IMR-90 (cell line): ENCODE measurements around the gene MORF4L2. TPM values are rescaled to one million over a fixed set of nuclear protein-coding genes. Genes with fewer than 3 reads are reported as not detected.

Experiments used
- ATAC-seq: fragments of 200-7000 bp; cut with Tn5 transposase; 2 replicates; pipeline ENCODE4 v1.9.1; 2020; ENCODE audit warnings: low read depth, mild to moderate bottlenecking, moderate library complexity
- BruUV-seq: library from RNA; stranded (reverse); fragments of 400-500 nt; replicated peaks from 2 replicates; lab custom pipeline; 2021; lab: Mats Ljungman, UMichigan
- CTCF ChIA-PET: fragments of 300-600 bp; formaldehyde crosslinking; extraction: SDS; loops from one replicate; lab custom pipeline; 2021; ENCODE audit warnings: antibody characterized with exemption; lab: Yijun Ruan, JAX
- POLR2A ChIA-PET: fragments of 300-600 bp; sonication (Branson Sonifier 250); formaldehyde crosslinking; loops from one replicate; lab custom pipeline; 2022; ENCODE audit warnings: antibody characterized with exemption; ENCODE audit not compliant: unreplicated experiment; lab: Charles Lee
- DNase-seq: peaks from one replicate; pipeline ENCODE4 v3.0.0; 2013
- H2AFZ ChIP-seq: replicated peaks from 2 replicates; pipeline ENCODE3; 2013; ENCODE audit warnings: low read length, mild to moderate bottlenecking; ENCODE audit not compliant: poor library complexity
- H2AK5ac ChIP-seq: 2 replicates; pipeline ENCODE4 v1.6.1; 2013; ENCODE audit warnings: low read depth, low read length, inconsistent platforms
- H2AK9ac ChIP-seq: replicated peaks from 2 replicates; pipeline ENCODE3; 2013; ENCODE audit warnings: mild to moderate bottlenecking, low read depth, low read length, moderate library complexity; ENCODE audit not compliant: poor library complexity
- H2BK120ac ChIP-seq: 2 replicates; pipeline ENCODE4 v1.6.1; 2013; ENCODE audit warnings: low read depth, low read length, inconsistent platforms
- H2BK15ac ChIP-seq: 3 replicates; pipeline ENCODE4 v1.6.1; 2013; ENCODE audit warnings: low read depth, low read length, inconsistent platforms
- H2BK20ac ChIP-seq: 2 replicates; pipeline ENCODE4 v1.6.1; 2013; ENCODE audit warnings: low read depth, mild to moderate bottlenecking, inconsistent platforms, low read length, moderate library complexity
- H2BK5ac ChIP-seq: 2 replicates; pipeline ENCODE4 v1.6.1; 2013; ENCODE audit warnings: mild to moderate bottlenecking, low read depth, low read length, inconsistent platforms; ENCODE audit not compliant: poor library complexity, severe bottlenecking
- H3K14ac ChIP-seq: replicated peaks from 2 replicates; pipeline ENCODE4 v1.6.1; 2013; ENCODE audit warnings: low read depth, low read length, inconsistent platforms
- H3K18ac ChIP-seq: 2 replicates; pipeline ENCODE4 v1.6.1; 2013; ENCODE audit warnings: low read depth, low read length, control low read depth
- H3K23ac ChIP-seq: 2 replicates; pipeline ENCODE4 v1.6.1; 2013; ENCODE audit warnings: low read depth, low read length, inconsistent platforms
- H3K27ac ChIP-seq: 2 replicates; pipeline ENCODE4 v1.5.1; 2013; ENCODE audit warnings: mild to moderate bottlenecking, control low read depth, low read length; ENCODE audit not compliant: insufficient read depth
- H3K27me3 ChIP-seq: 2 replicates; pipeline ENCODE4 v1.6.1; 2013; ENCODE audit warnings: low read length; ENCODE audit not compliant: control insufficient read depth, insufficient read depth
- H3K36me3 ChIP-seq: 2 replicates; pipeline ENCODE4 v1.6.1; 2013; ENCODE audit warnings: low read length, mixed read lengths; ENCODE audit not compliant: control insufficient read depth, insufficient read depth
- H3K4ac ChIP-seq: 2 replicates; pipeline ENCODE4 v1.6.1; 2013; ENCODE audit warnings: low read depth, low read length, inconsistent platforms
- H3K4me1 ChIP-seq: 2 replicates; pipeline ENCODE4 v1.6.1; 2013; ENCODE audit warnings: low read length, mixed read lengths; ENCODE audit not compliant: control insufficient read depth, insufficient read depth
- H3K4me2 ChIP-seq: 2 replicates; pipeline ENCODE4 v1.6.1; 2013; ENCODE audit warnings: low read depth, mild to moderate bottlenecking, control low read depth, low read length, moderate library complexity
- H3K4me3 ChIP-seq: 2 replicates; pipeline ENCODE4 v1.5.1; 2013; ENCODE audit warnings: low read depth, mild to moderate bottlenecking, control low read depth, low read length, moderate library complexity; ENCODE audit not compliant: insufficient read depth
- H3K56ac ChIP-seq: 2 replicates; pipeline ENCODE4 v1.6.1; 2013; ENCODE audit warnings: low read length, inconsistent platforms; ENCODE audit not compliant: insufficient read depth; ENCODE audit errors: extremely low read depth
- H3K79me1 ChIP-seq, 2 experiments: 2 replicates each; pipeline ENCODE4 v1.6.1; 2013; ENCODE audit warnings: low read length in 2 of 2, inconsistent platforms in 1 of 2, low read depth in 1 of 2
- H3K9ac ChIP-seq: 2 replicates; pipeline ENCODE4 v1.6.1; 2013; ENCODE audit warnings: low read depth, low read length, control low read depth
- H3K9me1 ChIP-seq: 2 replicates; pipeline ENCODE4 v1.6.1; 2013; ENCODE audit warnings: low read length, inconsistent platforms; ENCODE audit not compliant: insufficient read depth
- H3K9me3 ChIP-seq: 2 replicates; pipeline ENCODE4 v1.6.1; 2013; ENCODE audit warnings: low read length; ENCODE audit not compliant: control insufficient read depth, insufficient read depth
- H4K20me1 ChIP-seq: 2 replicates; pipeline ENCODE4 v1.6.1; 2013; ENCODE audit warnings: low read length, inconsistent platforms; ENCODE audit not compliant: insufficient read depth
- H4K5ac ChIP-seq: 2 replicates; pipeline ENCODE4 v1.6.1; 2013; ENCODE audit warnings: mild to moderate bottlenecking, low read depth, low read length, control low read depth
- H4K8ac ChIP-seq, 2 experiments: 2 replicates each; pipeline ENCODE4 v1.6.1; 2013; ENCODE audit warnings: low read depth in 2 of 2, low read length in 2 of 2, control low read depth in 1 of 2, inconsistent platforms in 1 of 2
- H4K91ac ChIP-seq: 2 replicates; pipeline ENCODE4 v1.6.1; 2013; ENCODE audit warnings: low read depth, low read length, inconsistent platforms; ENCODE audit not compliant: insufficient read depth
- CEBPB ChIP-seq: IDR thresholded peaks from 2 replicates; pipeline ENCODE4 v1.6.1; 2012; ENCODE audit warnings: low read depth, low read length, improper control_type of control experiment
- ELK1 ChIP-seq: fragments of 150-350 bp; IDR thresholded peaks from 2 replicates; pipeline ENCODE4 v1.6.1; 2016; ENCODE audit warnings: low read depth, mild to moderate bottlenecking, low read length, moderate library complexity, borderline replicate concordance
- MAFK ChIP-seq: IDR thresholded peaks from 2 replicates; pipeline ENCODE4 v1.6.1; 2012; ENCODE audit warnings: low read depth, low read length, improper control_type of control experiment
- MAZ ChIP-seq: IDR thresholded peaks from 2 replicates; pipeline ENCODE4 v1.6.1; 2012; ENCODE audit warnings: low read depth, mild to moderate bottlenecking, low read length, improper control_type of control experiment, moderate library complexity, borderline replicate concordance
- RAD21 ChIP-seq: IDR thresholded peaks from 2 replicates; pipeline ENCODE4 v1.6.1; 2012; ENCODE audit warnings: low read length, improper control_type of control experiment
- SMC3 ChIP-seq: fragments of 150-350 bp; IDR thresholded peaks from 2 replicates; pipeline ENCODE4 v1.6.1; 2016; ENCODE audit warnings: low read depth, mild to moderate bottlenecking, antibody characterized with exemption, low read length, moderate library complexity
- WGBS, 2 experiments: methylation state at CpG; one replicate each; pipeline versions ENCODE4 v1.1.5 to v1.1.7; 2013; ENCODE audit warnings: missing lambda C conversion rate in 2 of 2; ENCODE audit not compliant: insufficient read length in 1 of 2; ENCODE audit errors: extremely low coverage in 2 of 2; 5-methylcytosine and 5-hydroxymethylcytosine counted together
- dilution Hi-C: fragments of 300-500 bp; cut with HindIII; formaldehyde crosslinking; loops from one replicate; pipeline ENCODE4 v1.14.3; 2018; ENCODE audit warnings: low sequenced_read_pairs; ENCODE audit not compliant: unreplicated experiment
- in situ Hi-C: fragments of 300-500 bp; cut with MboI; formaldehyde crosslinking; loops from 3 replicates; pipeline ENCODE4 v1.14.3; 2019; ENCODE audit warnings: low sequenced_read_pairs, inconsistent platforms, mixed read lengths
- intact Hi-C: fragments of 100-400 bp; cut with micrococcal nuclease; formaldehyde crosslinking; loops from 2 replicates; pipeline ENCODE4 v1.10.0; 2022
- polyA plus RNA-seq, 3 experiments: library from polyadenylated mRNA; depleted of rRNA; stranded (reverse); fragments of >200 nt; gene quantifications; 2 replicates each; pipeline ENCODE4 v1.2.3, GENCODE V29; 2012; ENCODE audit warnings: low replicate concordance in 1 of 3
- total RNA-seq: library from RNA; depleted of rRNA; stranded (reverse); fragments of >200 nt; gene quantifications from 2 replicates; pipeline ENCODE4 v1.2.3, GENCODE V29; 2012

MORF4L2 gene
- total and polyA plus RNA-seq, 2 of the 4 experiments (the other 2 are of a cell fraction): 795 to 1,218 TPM

GRCh38 chrX:103733017-103733416 lies 46.5 kb upstream of the MORF4L2 start:
- no peak overlapping the region for H4K5ac ChIP-seq
- H2AK5ac ChIP-seq: no peak overlapping the region
- H3K27me3 ChIP-seq: peaks cover 9% of the 10 kb centered on the region; the same call in 1 of the 2 replicates
- BruUV-seq: no TSS peak
- H2BK20ac ChIP-seq: no peak overlapping the region
- no peaks in the 10 kb centered on the region for H3K79me1 ChIP-seq
- H3K4me3 ChIP-seq: no peak overlapping the region
- H3K4me1 ChIP-seq: peaks cover 8% of the 10 kb centered on the region
- no peak overlapping the region for H3K4ac ChIP-seq
- POLR2A ChIA-PET: no interaction called here
- H2BK15ac ChIP-seq: no peak overlapping the region
- H2AFZ ChIP-seq: no peak overlapping the region
- H3K18ac ChIP-seq: no peak overlapping the region
- in situ Hi-C loops: no loop called here
- H3K9ac ChIP-seq: no peak overlapping the region
- no peak overlapping the region for H3K56ac ChIP-seq
- H3K27ac ChIP-seq: no peak overlapping the region
- DNase-seq (no peak), ATAC-seq (no peak)
- CTCF ChIA-PET: no interaction called here
- H2BK120ac ChIP-seq: no peak overlapping the region
- H3K9me3 ChIP-seq: no peaks in the 10 kb centered on the region; the same call in 1 of the 2 replicates
- no peak overlapping the region for H2AK9ac ChIP-seq
- TF ChIP-seq ELK1 (no peak), SMC3 (no peak), CEBPB (no peak), RAD21 (no peak), MAFK (no peak), MAZ (no peak)
- no peak overlapping the region for H3K23ac ChIP-seq
- intact Hi-C loops: no loop called here
- H4K91ac ChIP-seq: no peak overlapping the region
- no peaks in the 10 kb centered on the region for H3K36me3 ChIP-seq
- H3K14ac ChIP-seq: no peak overlapping the region
- H3K4me2 ChIP-seq: no peak overlapping the region
- no CpG with 5 or more reads among the region's 1 CpG for WGBS, 2 experiments
- H4K8ac ChIP-seq: no peak overlapping the region
- no peaks in the 10 kb centered on the region for H4K20me1 ChIP-seq
- peaks cover 6% of the 10 kb centered on the region; the same call in 1 of the 2 replicates for H3K9me1 ChIP-seq
- no peak overlapping the region for H2BK5ac ChIP-seq
- dilution Hi-C loops: no loop called here
